Kidney epithelial cell (primary cell): ENCODE results near the gene LOXHD1. TPM values are rescaled to one million over a fixed set of nuclear protein-coding genes. Genes with fewer than 3 reads are reported as not detected.

Experiments used
- DNase-seq: peaks from one replicate; pipeline ENCODE4 v3.0.0-alpha.2; 2010; ENCODE audit warnings: low read depth
- H3K27me3 ChIP-seq: 2 replicates; pipeline ENCODE4 v1.6.0; 2011; ENCODE audit warnings: low read length; ENCODE audit not compliant: control insufficient read depth, insufficient read depth
- H3K36me3 ChIP-seq: 2 replicates; pipeline ENCODE4 v1.5.1; 2011; ENCODE audit warnings: low read length; ENCODE audit not compliant: control insufficient read depth, insufficient read depth
- H3K4me3 ChIP-seq: 2 replicates; pipeline ENCODE4 v1.5.1; 2011; ENCODE audit warnings: low read depth, mild to moderate bottlenecking, control low read depth, low read length
- CTCF ChIP-seq: IDR thresholded peaks from 2 replicates; pipeline ENCODE4 v1.5.1; 2011; ENCODE audit warnings: mild to moderate bottlenecking, moderate library complexity, low read length, control low read depth, inconsistent platforms; ENCODE audit not compliant: insufficient read depth, poor library complexity, severe bottlenecking
- total RNA-seq: library from RNA; depleted of rRNA; stranded (reverse); fragments of >200 nt; gene quantifications from 2 replicates; pipeline ENCODE4 v1.2.3, GENCODE V29; 2015

The LOXHD1 gene
- total RNA-seq, 1 donor from 2014 or later = 0.08 TPM

DNA sequence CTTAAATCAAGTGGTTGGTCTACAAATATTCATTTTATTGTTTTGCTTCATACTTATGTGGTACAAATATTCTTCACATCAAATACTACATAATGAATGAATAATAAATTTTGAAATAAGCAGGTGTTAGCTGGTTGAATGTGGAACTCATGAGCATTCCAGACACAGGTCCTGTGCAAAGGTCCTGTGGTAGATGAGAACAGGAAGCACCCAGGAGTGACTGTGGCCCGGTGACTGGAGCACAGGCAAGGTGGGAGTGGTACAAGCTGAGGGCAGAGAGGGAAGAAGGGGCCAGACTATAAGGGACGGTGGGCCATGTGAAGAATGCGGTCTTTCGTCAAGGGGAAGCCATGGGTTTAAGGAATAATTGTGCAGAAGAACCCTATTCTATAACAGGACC is 26.2 kb upstream of the LOXHD1 start:
- H3K36me3 ChIP-seq = no peaks in the 10 kb centered on the region
- TF ChIP-seq CTCF = no peak
- H3K27me3 ChIP-seq = no peaks in the 10 kb centered on the region
- DNase-seq = no peak
- no peak overlapping the region for H3K4me3 ChIP-seq

DNA sequence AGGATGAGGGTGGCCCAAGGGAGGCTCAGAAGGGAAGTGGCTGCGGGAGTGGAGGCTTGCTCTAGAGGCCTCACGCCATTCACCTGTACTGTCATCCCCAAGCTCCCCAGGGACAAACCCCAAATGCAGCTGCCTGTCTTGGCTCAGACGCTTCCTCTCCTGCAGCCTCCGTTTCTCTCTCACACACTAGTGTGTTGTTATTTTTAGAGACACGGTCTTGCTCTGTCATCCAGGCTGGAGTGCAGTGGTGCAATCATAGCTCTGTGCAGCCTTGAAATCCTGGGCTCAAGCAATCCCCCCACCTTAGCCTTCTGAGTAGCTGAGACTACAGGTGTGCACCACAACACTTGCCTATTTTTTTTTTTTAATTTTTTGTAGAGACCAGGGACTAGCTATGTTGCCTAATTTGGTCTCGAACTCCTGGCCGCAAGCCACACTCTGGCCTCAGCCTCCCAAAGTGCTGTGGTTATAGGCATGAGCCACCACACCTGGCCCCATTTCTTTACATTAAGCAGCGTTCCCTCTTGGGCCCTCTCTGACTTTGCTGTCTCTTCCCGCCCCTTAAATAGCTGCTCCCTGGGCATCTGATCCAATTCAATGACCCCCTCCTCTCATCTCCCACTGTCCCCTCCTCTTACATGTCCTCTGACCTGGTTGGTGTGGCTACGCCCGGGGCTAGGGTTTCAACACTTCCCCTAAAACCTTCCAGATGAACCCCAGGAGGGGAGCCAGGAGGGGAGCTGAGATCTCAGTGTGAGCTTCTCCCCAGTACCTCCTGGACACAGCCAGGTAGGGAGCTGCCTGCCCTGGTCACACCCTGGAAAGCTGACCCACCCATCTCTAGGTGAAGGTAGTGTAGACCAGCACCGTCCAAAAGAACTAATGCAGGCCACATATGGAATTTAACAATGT is 24.0 kb upstream of the LOXHD1 start:
- no peaks in the 10 kb centered on the region for H3K27me3 ChIP-seq
- TF ChIP-seq CTCF = no peak
- no peak for DNase-seq
- no peaks in the 10 kb centered on the region for H3K36me3 ChIP-seq
- no peak overlapping the region for H3K4me3 ChIP-seq

GRCh38 chr18:46679846-46680598 is 23.0 kb upstream of the LOXHD1 start:
- no peak for DNase-seq
- Histone ChIP-seq H3K36me3 (no peaks in the 10 kb centered on the region), H3K27me3 (no peaks in the 10 kb centered on the region), H3K4me3 (no peak overlapping the region)
- no peak for TF ChIP-seq CTCF

DNA sequence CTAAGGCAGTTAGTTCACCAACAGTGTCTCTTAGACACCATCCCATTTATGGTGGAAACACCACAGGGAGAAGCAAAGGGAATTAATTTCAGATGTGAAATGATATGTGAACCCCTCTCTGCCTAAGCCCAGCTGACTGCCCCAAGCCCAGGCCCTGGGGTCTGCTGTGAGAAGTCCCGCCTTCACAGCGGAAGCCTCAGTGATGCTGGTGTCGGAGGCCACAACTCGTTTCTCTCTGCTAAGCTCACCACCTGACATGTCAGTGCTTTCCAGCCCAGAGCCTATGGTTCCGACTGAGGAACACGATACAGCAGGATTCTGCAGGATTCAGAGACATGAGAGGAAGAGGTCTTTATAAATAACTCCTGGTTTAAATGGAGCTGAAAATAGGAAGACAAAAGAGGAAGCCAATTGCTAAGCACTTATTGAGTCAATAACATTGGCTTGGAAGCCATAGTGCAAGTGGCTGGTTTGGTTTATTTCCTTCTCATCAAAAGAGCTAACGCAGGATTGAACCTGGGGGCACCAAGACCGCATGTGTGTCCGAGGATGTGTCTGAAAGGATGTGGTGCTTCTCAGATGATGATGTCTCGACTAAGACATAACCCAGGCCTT is 21.9 kb upstream of the LOXHD1 start:
- TF ChIP-seq CTCF = no peak
- no peak for DNase-seq
- Histone ChIP-seq H3K27me3 (no peaks in the 10 kb centered on the region), H3K36me3 (no peaks in the 10 kb centered on the region), H3K4me3 (no peak overlapping the region)

GRCh38 chr18:46678041-46678440 is 21.0 kb upstream of the LOXHD1 start:
- no peaks in the 10 kb centered on the region for H3K36me3 ChIP-seq
- no peaks in the 10 kb centered on the region for H3K27me3 ChIP-seq
- TF ChIP-seq CTCF = no peak
- no peak for DNase-seq
- H3K4me3 ChIP-seq = no peak overlapping the region
